Measurements from ENCODE around the gene SORCS2. TPM values are rescaled to one million over a fixed set of nuclear protein-coding genes. Genes with fewer than 3 reads are reported as not detected.

Gene SORCS2
- total RNA-seq, 4 donors from 2014 or later, result 0.48 to 1.8 (median 0.68) TPM; not detected in 1

GRCh38 chr4:7352486-7352885, 160.1 kb downstream of the SORCS2 start:
- in situ Hi-C loops (cut with MboI; ENCODE audit: low pct_ligation_motif_present in 1 of 4, low pct_unique_long_range_greater_than_20kb in 1 of 4, low sequenced_read_pairs in 3 of 4) (no loop called here), intact Hi-C loops (cut with DNase I; ENCODE audit: low total_unique reads) (no loop called here)
- no peak for DNase-seq
- H3K4me3 ChIP-seq, result no peak overlapping the region
- TF ChIP-seq POLR2AphosphoS5 (IDR thresholded peaks at IDR 0.05) (no peak), POLR2A (IDR thresholded peaks at IDR 0.05) (no peak), CTCF (IDR thresholded peaks at IDR 0.05) (no peak), EP300 (IDR thresholded peaks at IDR 0.05; ENCODE audit: low read depth) (no peak)
- H3K27me3 ChIP-seq, result no peaks in the 10 kb centered on the region
- H3K27ac ChIP-seq, result no peak overlapping the region
- no peaks in the 10 kb centered on the region for H3K4me1 ChIP-seq
- no peaks in the 10 kb centered on the region for H3K36me3 ChIP-seq
- no peaks in the 10 kb centered on the region for H3K9me3 ChIP-seq
- 56% methylated on average over 6 of the region's 6 CpGs; no CpG with 5 or more reads in 1 of the 2 donors for WGBS, 2 donors (ENCODE audit: low coverage in 1 of 2)

GRCh38 chr4:7353046-7353790, 160.9 kb downstream of the SORCS2 start:
- Histone ChIP-seq H3K36me3 (no peaks in the 10 kb centered on the region), H3K4me1 (no peaks in the 10 kb centered on the region), H3K4me3 (no peak overlapping the region), H3K27me3 (no peaks in the 10 kb centered on the region), H3K27ac (no peak overlapping the region), H3K9me3 (no peaks in the 10 kb centered on the region)
- TF ChIP-seq POLR2AphosphoS5 (IDR thresholded peaks at IDR 0.05), result no peak
- no peak for TF ChIP-seq POLR2A (IDR thresholded peaks at IDR 0.05)
- TF ChIP-seq EP300 (IDR thresholded peaks at IDR 0.05; ENCODE audit: low read depth), result no peak
- TF ChIP-seq CTCF (IDR thresholded peaks at IDR 0.05), result no peak
- intact Hi-C loops (cut with DNase I; ENCODE audit: low total_unique reads) (no loop called here), in situ Hi-C loops (cut with MboI; ENCODE audit: low pct_ligation_motif_present in 1 of 4, low pct_unique_long_range_greater_than_20kb in 1 of 4, low sequenced_read_pairs in 3 of 4) (no loop called here)
- DNase-seq, result no peak
- 71% methylated on average over 7 of the region's 7 CpGs; no CpG with 5 or more reads in 1 of the 2 donors for WGBS, 2 donors (ENCODE audit: low coverage in 1 of 2)

- no peaks in the 10 kb centered on the region for H3K27me3 ChIP-seq
- in situ Hi-C loops (cut with MboI; ENCODE audit: low pct_ligation_motif_present in 1 of 4, low pct_unique_long_range_greater_than_20kb in 1 of 4, low sequenced_read_pairs in 3 of 4), result no loop called here
- no peaks in the 10 kb centered on the region for H3K9me3 ChIP-seq
- intact Hi-C loops (cut with DNase I; ENCODE audit: low total_unique reads), result no loop called here
- no peak for TF ChIP-seq CTCF (IDR thresholded peaks at IDR 0.05)
- H3K27ac ChIP-seq, result no peak overlapping the region
- whole genome bisulfite sequencing, 2 donors (ENCODE audit: low coverage in 1 of 2), result 85% methylated on average over 17 of the region's 17 CpGs; no CpG with 5 or more reads in 1 of the 2 donors
- DNase-seq, result no peak
- H3K4me1 ChIP-seq, result no peaks in the 10 kb centered on the region
- no peak overlapping the region for H3K4me3 ChIP-seq
- H3K36me3 ChIP-seq, result no peaks in the 10 kb centered on the region
Measured at GRCh38 chr4:7353846-7354610, 161.7 kb downstream of the SORCS2 start.

- in situ Hi-C loops (cut with MboI; ENCODE audit: low pct_ligation_motif_present in 1 of 4, low pct_unique_long_range_greater_than_20kb in 1 of 4, low sequenced_read_pairs in 3 of 4) (no loop called here), intact Hi-C loops (cut with DNase I; ENCODE audit: low total_unique reads) (no loop called here)
- H3K9me3 ChIP-seq, result no peaks in the 10 kb centered on the region
- no peak overlapping the region for H3K4me3 ChIP-seq
- 62% methylated on average over 4 to 5 of the region's 5 CpGs for WGBS, 2 donors (ENCODE audit: low coverage in 1 of 2)
- H3K36me3 ChIP-seq, result no peaks in the 10 kb centered on the region
- H3K4me1 ChIP-seq, result no peaks in the 10 kb centered on the region
- H3K27me3 ChIP-seq, result no peaks in the 10 kb centered on the region
- TF ChIP-seq POLR2A (IDR thresholded peaks at IDR 0.05) (no peak), POLR2AphosphoS5 (IDR thresholded peaks at IDR 0.05) (no peak), EP300 (IDR thresholded peaks at IDR 0.05; ENCODE audit: low read depth) (no peak), CTCF (IDR thresholded peaks at IDR 0.05) (no peak)
- no peak for DNase-seq
- H3K27ac ChIP-seq, result no peak overlapping the region
Measured at GRCh38 chr4:7354927-7355326, 162.6 kb downstream of the SORCS2 start.
